Amniotic epithelial cell (primary cell): ENCODE data around the gene PLEKHA7.
A peak's percentile ranks its signal among the peaks of the same experiment; 100 is the strongest.
"Not testable (repeated sequence)": the region's sequence is repeated elsewhere in the genome, so short reads cannot be mapped to it uniquely, and the experiment has no call there.

ENCODE experiments used
- DNase-seq: peaks from one replicate; pipeline ENCODE4 v3.0.0-alpha.2; 2010; ENCODE audit warnings: low read depth

The PLEKHA7 gene

GRCh38 chr11:16880184-16880801, 133.9 kb downstream of the PLEKHA7 start:
- DNase-seq, result peak; percentile 65

DNA sequence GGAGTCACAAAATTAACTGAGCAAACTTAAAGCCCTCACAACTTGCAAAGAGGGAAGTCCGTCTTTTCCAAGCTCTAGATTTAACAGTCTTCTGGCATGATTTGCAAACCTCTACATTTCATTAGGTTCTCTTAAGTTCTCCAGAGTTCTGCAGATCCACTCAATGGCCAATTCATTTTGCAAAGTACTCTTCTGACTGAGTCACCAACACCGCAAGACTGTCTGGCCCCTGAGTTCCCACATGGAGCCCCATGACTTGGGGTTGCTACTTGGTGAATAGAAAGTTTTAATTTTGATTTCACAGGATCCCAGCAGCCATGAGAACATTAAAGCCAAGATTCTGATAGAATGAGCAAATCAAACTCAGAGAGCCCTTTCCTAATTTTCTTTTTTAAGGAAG, 134.5 kb downstream of the PLEKHA7 start:
- DNase-seq, result peak; percentile 59

DNA sequence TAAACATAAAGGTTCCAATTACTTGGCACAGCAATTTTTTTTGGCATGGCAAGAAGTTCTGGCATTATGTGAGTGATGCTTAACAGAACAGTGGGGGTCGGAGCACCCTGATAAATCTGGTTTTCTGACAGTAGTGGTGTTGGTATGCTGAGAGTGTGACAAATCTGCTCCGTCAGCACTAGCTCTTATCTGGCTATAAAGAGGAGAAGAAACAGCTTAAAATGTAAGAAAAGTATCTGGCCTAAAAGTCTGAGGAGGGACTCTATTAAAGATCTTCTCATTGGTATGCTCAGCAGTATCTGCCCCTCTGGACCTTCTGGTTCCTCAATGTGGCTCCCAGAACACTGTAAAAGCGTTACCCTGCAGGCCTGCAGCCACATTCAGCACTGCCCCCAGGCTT, 137.4 kb downstream of the PLEKHA7 start:
- no peak for DNase-seq

DNA sequence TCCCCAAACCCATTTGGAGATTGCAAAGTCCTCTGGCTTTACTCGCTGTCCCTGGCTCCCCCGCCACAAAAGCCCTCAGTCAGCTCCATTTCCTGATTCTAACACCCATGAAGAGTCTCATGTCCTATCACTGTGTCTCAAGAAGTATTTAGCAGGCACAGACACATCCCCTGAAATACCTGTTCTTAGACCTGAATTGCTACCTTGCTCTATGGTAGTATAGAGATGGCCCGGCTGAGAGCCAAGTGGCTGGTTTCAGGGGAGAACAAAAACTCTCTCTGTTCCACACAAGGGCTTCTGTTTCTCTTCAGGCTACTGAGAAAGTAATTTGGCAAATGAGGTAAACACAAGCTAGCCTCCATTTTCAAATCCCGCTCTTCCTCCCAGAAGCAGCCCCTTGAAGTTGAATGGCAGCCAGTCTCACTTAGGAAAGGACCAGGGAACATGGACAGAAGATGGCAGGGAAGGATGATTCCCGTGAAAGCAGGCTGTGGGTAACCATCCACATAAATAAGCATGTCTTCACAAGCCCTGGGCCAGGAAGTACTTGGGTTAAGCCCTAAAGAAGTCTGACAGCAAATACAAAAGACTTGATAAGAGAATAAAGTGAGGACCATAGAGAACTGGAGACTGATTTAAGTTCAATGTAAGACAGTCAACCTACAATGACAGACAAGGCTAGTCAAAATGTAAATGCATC, 138.0 kb downstream of the PLEKHA7 start:
- DNase-seq, result no peak

DNA sequence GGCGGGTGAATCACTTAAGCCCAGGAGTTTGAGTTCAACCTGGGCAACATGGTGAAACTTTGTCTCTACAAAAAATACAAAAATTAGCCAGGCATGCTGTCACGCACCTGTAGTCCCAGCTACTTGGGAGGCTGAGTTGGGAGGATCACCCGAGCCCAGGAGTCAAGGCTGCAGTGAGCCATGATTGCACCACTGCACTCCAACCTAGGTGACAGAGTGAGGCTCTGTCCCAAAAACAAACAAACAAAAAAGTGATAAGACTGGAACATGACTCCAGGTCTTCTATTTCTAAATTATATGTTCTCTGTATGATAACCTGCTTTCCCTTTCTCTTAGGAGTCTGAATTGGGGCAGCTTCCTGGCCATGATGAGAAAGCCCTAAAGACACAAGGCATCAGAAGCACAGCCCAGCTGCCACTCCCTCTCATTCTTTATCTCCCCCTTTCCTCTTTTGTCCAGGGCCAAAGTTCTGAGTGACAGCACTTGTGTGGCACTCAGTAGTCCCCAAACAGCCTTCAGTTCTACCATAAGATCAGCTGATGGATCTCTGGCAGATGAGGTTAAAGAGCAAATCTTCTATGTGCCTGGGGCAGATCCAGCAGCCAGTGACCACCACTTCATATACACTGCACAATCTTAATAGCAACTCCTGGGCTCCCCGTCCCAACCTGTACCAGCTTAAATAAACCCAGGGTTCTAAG, 139.8 kb downstream of the PLEKHA7 start:
- no peak for DNase-seq

GRCh38 chr11:16873289-16873688, 140.9 kb downstream of the PLEKHA7 start:
- no peak for DNase-seq

DNA sequence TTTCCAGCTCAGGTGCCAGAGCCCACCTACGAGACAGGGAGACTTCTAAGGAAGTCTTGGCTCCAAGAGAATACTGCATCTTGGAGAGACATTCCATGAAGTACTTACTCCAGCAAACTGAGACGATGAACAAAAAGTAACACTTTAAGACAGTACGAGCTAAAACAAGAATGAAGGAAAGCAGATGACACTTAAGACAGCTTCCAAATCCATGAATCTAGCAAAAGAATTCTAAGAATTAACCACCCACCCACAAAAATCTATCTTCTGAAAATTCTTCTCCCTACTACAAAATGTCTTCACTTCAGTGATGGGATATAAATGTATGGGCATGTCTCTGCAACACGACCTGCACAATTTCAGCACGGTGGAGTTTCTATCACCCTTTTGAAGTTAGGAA, 142.8 kb downstream of the PLEKHA7 start:
- peak; percentile 83 for DNase-seq

GRCh38 chr11:16867097-16867496, 147.1 kb downstream of the PLEKHA7 start:
- no peak for DNase-seq

- DNase-seq, result not testable (repeated sequence)
These were observed 149.8 kb downstream of the PLEKHA7 start for GRCh38 chr11:16864428-16864827.

- DNase-seq, result peak; percentile 87
These were observed 150.8 kb downstream of the PLEKHA7 start for GRCh38 chr11:16863389-16863788.

- no peak for DNase-seq
These were observed 151.5 kb downstream of the PLEKHA7 start for GRCh38 chr11:16862726-16863125.

GRCh38 chr11:16861862-16862261, 152.4 kb downstream of the PLEKHA7 start:
- DNase-seq, result no peak

- DNase-seq, result peak; percentile 59
These were observed 153.6 kb downstream of the PLEKHA7 start for GRCh38 chr11:16860617-16861016.

GRCh38 chr11:16859651-16860050, 154.6 kb downstream of the PLEKHA7 start:
- DNase-seq, result no peak

- DNase-seq, result no peak
These were observed 157.0 kb downstream of the PLEKHA7 start for GRCh38 chr11:16857186-16857585.

DNA sequence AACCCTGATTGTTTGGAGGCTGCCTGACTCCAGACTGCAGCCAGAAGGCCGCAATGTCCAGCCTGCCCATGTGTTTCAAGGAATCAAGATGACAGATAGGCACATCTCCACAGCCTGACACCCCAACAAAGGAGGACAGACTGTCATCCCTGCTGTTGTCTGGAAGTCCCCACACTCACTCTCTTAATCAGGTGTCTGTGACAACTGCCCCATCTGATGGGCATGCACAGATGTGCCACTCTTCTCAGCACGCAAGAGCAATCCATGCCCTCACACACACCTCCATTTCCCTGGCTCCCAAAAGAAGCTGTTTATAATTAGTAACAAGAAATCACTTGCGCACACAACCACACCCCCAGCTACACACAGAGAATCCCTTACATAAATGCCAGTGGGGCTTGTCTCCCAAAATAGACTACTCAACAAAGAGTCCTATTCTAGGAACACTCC, 158.2 kb downstream of the PLEKHA7 start:
- DNase-seq, result no peak

DNA sequence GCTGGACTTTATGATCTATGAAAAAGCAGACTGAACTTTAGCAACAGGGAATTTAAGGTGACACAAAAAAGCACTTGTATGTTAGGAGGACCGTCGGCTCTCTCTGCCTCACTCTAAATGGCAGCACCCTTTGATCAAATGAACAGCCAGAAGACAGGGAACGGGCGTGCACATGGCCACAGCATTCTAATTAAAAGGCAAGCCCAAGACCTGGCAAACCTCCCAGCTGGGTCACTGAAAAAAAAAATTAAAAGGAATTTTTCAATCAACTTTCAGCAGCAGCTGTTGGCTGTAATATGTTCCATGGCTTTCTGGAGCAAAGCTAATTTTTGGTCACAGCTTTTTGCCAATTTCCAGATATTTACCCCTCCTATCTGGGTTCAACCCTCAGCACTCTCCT, 159.2 kb downstream of the PLEKHA7 start:
- no peak for DNase-seq

DNA sequence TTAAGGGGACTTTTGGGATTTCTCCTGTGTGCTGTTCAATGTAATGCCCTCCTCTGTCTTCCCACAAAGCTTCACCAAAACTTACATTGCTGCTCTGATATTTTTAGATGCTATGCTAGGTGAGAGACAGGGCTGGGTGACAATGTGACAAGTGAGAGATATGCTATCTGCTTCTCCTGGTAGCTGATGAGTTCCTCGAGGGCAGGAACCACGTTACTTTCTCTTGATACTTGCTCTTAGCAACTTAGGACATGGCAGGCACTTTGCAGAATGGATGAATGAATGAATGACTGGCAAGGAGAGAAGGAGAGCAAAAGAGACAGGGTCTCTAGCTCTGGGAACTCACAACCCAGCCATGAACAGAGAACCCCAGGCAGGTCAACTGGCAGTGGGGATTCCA, 160.4 kb downstream of the PLEKHA7 start:
- no peak for DNase-seq

DNA sequence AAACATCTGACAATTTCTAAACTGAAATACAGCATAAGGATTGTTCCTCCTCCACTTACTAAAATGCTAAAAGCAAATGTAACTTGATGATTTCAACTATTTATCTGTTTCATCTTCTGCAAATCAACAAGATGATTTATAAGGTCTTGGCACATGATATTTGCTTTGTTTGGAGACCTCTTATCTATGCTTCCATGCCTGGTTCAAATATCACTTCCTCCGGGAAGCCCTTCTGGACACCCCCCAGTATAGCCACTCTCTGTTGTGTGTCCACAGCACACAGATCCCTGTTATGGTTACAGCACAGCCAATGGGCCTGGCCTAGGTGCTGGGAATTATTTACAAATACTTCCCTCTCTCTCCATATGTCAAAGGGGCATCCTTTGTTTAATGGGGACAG, 160.9 kb downstream of the PLEKHA7 start:
- no peak for DNase-seq

GRCh38 chr11:16846305-16846704, 167.9 kb downstream of the PLEKHA7 start:
- DNase-seq, result peak; percentile 76

- no peak for DNase-seq
These were observed 169.9 kb downstream of the PLEKHA7 start for GRCh38 chr11:16844268-16844771.

GRCh38 chr11:16843294-16843693, 170.9 kb downstream of the PLEKHA7 start:
- DNase-seq, result no peak

- no peak for DNase-seq
These were observed 172.2 kb downstream of the PLEKHA7 start for GRCh38 chr11:16841984-16842383.
